ENCODE measurements around the gene LRP8.

GRCh38 chr1:53341961-53342707 is 14.3 kb upstream of the LRP8 start:
- TF ChIP-seq POLR2AphosphoS5 (IDR thresholded peaks at IDR 0.05; ENCODE audit: insufficient read depth in 1 of 2, low read depth in 1 of 2) (no peak), CTCF (IDR thresholded peaks at IDR 0.05) (no peak), POLR2A (IDR thresholded peaks at IDR 0.05) (no peak)
